Neural progenitor cell (in vitro differentiated cells): Measurements from ENCODE around the gene RNF5.

ENCODE experiments used
- CTCF ChIP-seq: fragments of 200-600 bp; sonication (generic); IDR thresholded peaks from 2 replicates; pipeline ENCODE4 v1.5.1; 2017; ENCODE audit warnings: antibody characterized with exemption, mild to moderate bottlenecking
- EZH2phosphoT487 ChIP-seq: fragments of 200-600 bp; sonication (generic); IDR thresholded peaks from 2 replicates; pipeline ENCODE4 v1.6.1; 2017; ENCODE audit warnings: antibody characterized with exemption

- TF ChIP-seq CTCF, result no peak
- TF ChIP-seq EZH2phosphoT487, result no peak
These were observed 29.0 kb upstream of the RNF5 start for GRCh38 chr6:32149092-32149755.
